Naive thymus-derived CD4-positive, alpha-beta T cell (primary cell): ENCODE measurements around the gene PDGFRB. TPM values are rescaled to one million over a fixed set of nuclear protein-coding genes. Genes with fewer than 3 reads are reported as not detected.
A peak's percentile ranks its signal among the peaks of the same experiment; 100 is the strongest.

Experiments
- ATAC-seq: fragments of 150-1000 bp; cut with Tn5 transposase; 2 replicates; pipeline ENCODE4 v1.10.0; 2021; ENCODE audit warnings: mild to moderate bottlenecking, moderate library complexity
- CTCF ChIA-PET: fragments of 350-600 bp; sonication (Branson Sonifier 250); formaldehyde crosslinking; loops from one replicate; lab custom pipeline; 2021; ENCODE audit warnings: antibody characterized with exemption; lab: Charles Lee
- POLR2A ChIA-PET: fragments of 350-600 bp; sonication (Branson Sonifier 250); formaldehyde crosslinking; loops from one replicate; lab custom pipeline; 2021; ENCODE audit warnings: antibody characterized with exemption, inconsistent platforms; lab: Charles Lee
- DNase-seq, 9 donors: peaks; one replicate each; pipeline versions ENCODE4 v3.0.0 to v3.0.0-alpha.2; 2020 to 2022; ENCODE audit warnings: mixed read lengths in 1 of 9
- H3K27ac ChIP-seq: one replicate; pipeline ENCODE4 v1.7.0; 2013; ENCODE audit warnings: mild to moderate bottlenecking, low read depth, low read length, moderate library complexity
- H3K27me3 ChIP-seq, 2 donors: one replicate each; pipeline ENCODE4 v1.7.0; 2013; ENCODE audit warnings: low read length in 2 of 2, mild to moderate bottlenecking in 2 of 2, moderate library complexity in 2 of 2; ENCODE audit not compliant: control insufficient read depth in 2 of 2, insufficient read depth in 2 of 2
- H3K36me3 ChIP-seq, 3 experiments: 1 replicate in 2 of 3; 2 replicates in 1 of 3; pipeline ENCODE4 v1.7.0; 2013; ENCODE audit warnings: low read length in 3 of 3, mild to moderate bottlenecking in 3 of 3, moderate library complexity in 1 of 3; ENCODE audit not compliant: insufficient read depth in 3 of 3, control insufficient read depth in 2 of 3
- H3K4me1 ChIP-seq, 2 donors: one replicate each; pipeline ENCODE4 v1.7.0; 2013; ENCODE audit warnings: low read length in 2 of 2, mild to moderate bottlenecking in 2 of 2, moderate library complexity in 1 of 2; ENCODE audit not compliant: control insufficient read depth in 2 of 2, insufficient read depth in 2 of 2
- H3K4me3 ChIP-seq: 2 replicates; pipeline ENCODE4 v1.7.0; 2013; ENCODE audit warnings: mild to moderate bottlenecking, low read length
- H3K9me3 ChIP-seq, 3 experiments: 1 replicate in 2 of 3; 2 replicates in 1 of 3; pipeline ENCODE4 v1.7.0; 2013; ENCODE audit warnings: low read length in 3 of 3; ENCODE audit not compliant: control insufficient read depth in 2 of 3
- H3K27ac Mint-ChIP-seq, 9 donors: one replicate each; pipeline ENCODE4 v1.8.0; 2020 to 2022; ENCODE audit warnings: mixed read lengths in 9 of 9, mild to moderate bottlenecking in 8 of 9, moderate library complexity in 5 of 9, inconsistent platforms in 2 of 9
- H3K27me3 Mint-ChIP-seq, 5 donors: one replicate each; pipeline ENCODE4 v1.8.0; 2021 to 2022; ENCODE audit warnings: mixed read lengths in 5 of 5, mild to moderate bottlenecking in 1 of 5
- H3K36me3 Mint-ChIP-seq, 5 donors: one replicate each; pipeline ENCODE4 v1.8.0; 2020 to 2022; ENCODE audit warnings: mixed read lengths in 5 of 5, mild to moderate bottlenecking in 3 of 5, inconsistent platforms in 1 of 5
- H3K4me1 Mint-ChIP-seq, 7 donors: one replicate each; pipeline ENCODE4 v1.8.0; 2020 to 2022; ENCODE audit warnings: mixed read lengths in 7 of 7, mild to moderate bottlenecking in 3 of 7, inconsistent platforms in 1 of 7
- H3K4me3 Mint-ChIP-seq, 10 donors: one replicate each; pipeline ENCODE4 v1.8.0; 2020 to 2022; ENCODE audit warnings: mild to moderate bottlenecking in 10 of 10, mixed read lengths in 10 of 10, moderate library complexity in 6 of 10, inconsistent platforms in 2 of 10
- H3K9me3 Mint-ChIP-seq, 11 donors: one replicate each; pipeline ENCODE4 v1.8.0; 2020 to 2022; ENCODE audit warnings: mixed read lengths in 11 of 11, mild to moderate bottlenecking in 4 of 11, inconsistent platforms in 1 of 11, moderate library complexity in 1 of 11
- intact Hi-C, 2 donors: fragments of 100-400 bp; cut with micrococcal nuclease; formaldehyde crosslinking; loops; one replicate each; pipeline ENCODE4 v1.15.1; 2023
- polyA plus RNA-seq, 2 donors: library from polyadenylated mRNA; unstranded; fragments of 300-500 nt; fragmentation: Illumina TruSeq; gene quantifications; one replicate each; pipeline ENCODE4 v1.2.3, GENCODE V29; 2021
- total RNA-seq, 6 experiments: library from RNA in 5 of 6; stranded (reverse) in 5 of 6; gene quantifications; 1 replicate in 5 of 6; 2 replicates in 1 of 6; pipeline ENCODE4 v1.2.3 and lab custom pipeline; 2021 to 2026

Gene PDGFRB
- total and polyA plus RNA-seq, 7 experiments from 2014 or later, result 0.37 to 8.5 (median 2.9) TPM; not detected in 3

- Histone ChIP-seq H3K4me1 (no peaks in the 10 kb centered on the region), H3K27ac (no peak overlapping the region), H3K27me3 (no peaks in the 10 kb centered on the region), H3K36me3 (no peaks in the 10 kb centered on the region), H3K4me3 (no peak overlapping the region), H3K9me3 (no peaks in the 10 kb centered on the region)
- no peaks in the 10 kb centered on the region for H3K9me3 Mint-ChIP-seq
- H3K27me3 Mint-ChIP-seq, result peaks cover 0 to 3% (median 0%) of the 10 kb centered on the region in 5 donors
- ATAC-seq, result peak; percentile 16
- H3K36me3 Mint-ChIP-seq, result no peaks in the 10 kb centered on the region
- intact Hi-C loops, result loop anchor here in 1 of 2 donors (5.0 kb wide), 1 partner anchor 291 kb away; no protein-coding TSS in a partner anchor
- H3K27ac Mint-ChIP-seq, result no peak overlapping the region
- H3K4me3 Mint-ChIP-seq, result no peak overlapping the region
- POLR2A ChIA-PET, result no interaction called here
- CTCF ChIA-PET, result no interaction called here
- no peak for DNase-seq
- H3K4me1 Mint-ChIP-seq, result peaks cover 0 to 5% (median 0%) of the 10 kb centered on the region in 7 donors
These were observed 32.1 kb downstream of the PDGFRB start for GRCh38 chr5:150123542-150123941.

GRCh38 chr5:150122536-150123481 lies 32.8 kb downstream of the PDGFRB start:
- ChIA-PET CTCF (no interaction called here), POLR2A (no interaction called here)
- H3K27me3 Mint-ChIP-seq, result peaks cover 0 to 2% (median 0%) of the 10 kb centered on the region in 5 donors
- no peak overlapping the region for H3K27ac ChIP-seq
- ATAC-seq (no peak), DNase-seq (no peak)
- H3K4me1 Mint-ChIP-seq, result peaks cover 0 to 5% (median 0%) of the 10 kb centered on the region in 7 donors
- intact Hi-C loops, result loop anchor here in 1 of 2 donors (5.0 kb wide), 1 partner anchor 291 kb away; no protein-coding TSS in a partner anchor
- H3K4me3 ChIP-seq, result no peak overlapping the region
- H3K27ac Mint-ChIP-seq, result no peak overlapping the region
- no peaks in the 10 kb centered on the region for H3K4me1 ChIP-seq
- H3K36me3 ChIP-seq, result no peaks in the 10 kb centered on the region
- no peaks in the 10 kb centered on the region for H3K9me3 Mint-ChIP-seq
- no peaks in the 10 kb centered on the region for H3K9me3 ChIP-seq
- H3K36me3 Mint-ChIP-seq, result no peaks in the 10 kb centered on the region
- H3K4me3 Mint-ChIP-seq, result no peak overlapping the region
- H3K27me3 ChIP-seq, result no peaks in the 10 kb centered on the region

- Mint-ChIP-seq H3K4me3 (no peak overlapping the region), H3K36me3 (no peaks in the 10 kb centered on the region), H3K27me3 (no peaks in the 10 kb centered on the region), H3K4me1 (peaks cover 0 to 5% (median 0%) of the 10 kb centered on the region in 7 donors), H3K27ac (peak overlapping the region in 1 of 9 donors; percentile 35), H3K9me3 (no peaks in the 10 kb centered on the region)
- Histone ChIP-seq H3K4me3 (no peak overlapping the region), H3K9me3 (no peaks in the 10 kb centered on the region), H3K27ac (no peak overlapping the region), H3K27me3 (no peaks in the 10 kb centered on the region), H3K4me1 (no peaks in the 10 kb centered on the region), H3K36me3 (no peaks in the 10 kb centered on the region)
- intact Hi-C loops, result loop anchor here in 1 of 2 donors (5.0 kb wide), 1 partner anchor 290 kb away; no protein-coding TSS in a partner anchor
- DNase-seq (no peak), ATAC-seq (peak; percentile 61)
- POLR2A ChIA-PET, result no interaction called here
- CTCF ChIA-PET, result no interaction called here
These were observed 33.5 kb downstream of the PDGFRB start for GRCh38 chr5:150122158-150122510.

- Mint-ChIP-seq H3K27ac (peak overlapping the region in 1 of 9 donors; percentile 35), H3K4me3 (no peak overlapping the region), H3K27me3 (no peaks in the 10 kb centered on the region), H3K9me3 (no peaks in the 10 kb centered on the region), H3K36me3 (no peaks in the 10 kb centered on the region), H3K4me1 (peaks cover 0 to 5% (median 0%) of the 10 kb centered on the region in 7 donors)
- Histone ChIP-seq H3K36me3 (no peaks in the 10 kb centered on the region), H3K27me3 (no peaks in the 10 kb centered on the region), H3K4me3 (no peak overlapping the region), H3K9me3 (no peaks in the 10 kb centered on the region), H3K27ac (no peak overlapping the region), H3K4me1 (no peaks in the 10 kb centered on the region)
- intact Hi-C loops, result loop anchor here in 1 of 2 donors (5.0 kb wide), 1 partner anchor 289 kb away; no protein-coding TSS in a partner anchor
- CTCF ChIA-PET, result no interaction called here
- DNase-seq (no peak), ATAC-seq (no peak)
- POLR2A ChIA-PET, result no interaction called here
These were observed 34.0 kb downstream of the PDGFRB start for GRCh38 chr5:150121448-150122157.

- ChIA-PET CTCF (no interaction called here), POLR2A (no interaction called here)
- no peak overlapping the region for H3K4me3 Mint-ChIP-seq
- Histone ChIP-seq H3K36me3 (no peaks in the 10 kb centered on the region), H3K27me3 (no peaks in the 10 kb centered on the region), H3K9me3 (no peaks in the 10 kb centered on the region), H3K4me3 (no peak overlapping the region), H3K27ac (no peak overlapping the region), H3K4me1 (no peaks in the 10 kb centered on the region)
- no peaks in the 10 kb centered on the region for H3K9me3 Mint-ChIP-seq
- ATAC-seq (no peak), DNase-seq (no peak)
- H3K36me3 Mint-ChIP-seq, result no peaks in the 10 kb centered on the region
- H3K27me3 Mint-ChIP-seq, result no peaks in the 10 kb centered on the region
- H3K4me1 Mint-ChIP-seq, result peaks cover 0 to 4% (median 0%) of the 10 kb centered on the region in 7 donors
- intact Hi-C loops, result loop anchor here in 1 of 2 donors (5.0 kb wide), 1 partner anchor 289 kb away; no protein-coding TSS in a partner anchor
- no peak overlapping the region for H3K27ac Mint-ChIP-seq
These were observed 34.8 kb downstream of the PDGFRB start for GRCh38 chr5:150120617-150121447.

GRCh38 chr5:150120062-150120441 lies 35.6 kb downstream of the PDGFRB start:
- Histone ChIP-seq H3K9me3 (no peaks in the 10 kb centered on the region), H3K4me1 (no peaks in the 10 kb centered on the region), H3K4me3 (no peak overlapping the region), H3K27me3 (no peaks in the 10 kb centered on the region), H3K36me3 (no peaks in the 10 kb centered on the region), H3K27ac (no peak overlapping the region)
- Mint-ChIP-seq H3K27ac (no peak overlapping the region), H3K4me3 (no peak overlapping the region), H3K36me3 (no peaks in the 10 kb centered on the region), H3K27me3 (no peaks in the 10 kb centered on the region), H3K4me1 (peaks cover 0 to 4% (median 0%) of the 10 kb centered on the region in 7 donors), H3K9me3 (no peaks in the 10 kb centered on the region)
- ChIA-PET CTCF (no interaction called here), POLR2A (no interaction called here)
- intact Hi-C loops, result loop anchor here in 1 of 2 donors (5.0 kb wide), 1 partner anchor 288 kb away; no protein-coding TSS in a partner anchor
- ATAC-seq, result no peak
- DNase-seq, result no peak
